Keratinocyte (primary cell): Measurements from ENCODE around the gene ZNF451. TPM values are rescaled to one million over a fixed set of nuclear protein-coding genes. Genes with fewer than 3 reads are reported as not detected.

ENCODE experiments used
- DNase-seq: peaks from one replicate; pipeline ENCODE4 v3.0.0-alpha.2; 2011; ENCODE audit warnings: low read depth, missing footprints, low spot score
- FAIRE-seq: peaks from 2 replicates; lab custom pipeline; 2011; peaks lifted over from hg19 to GRCh38; lab: Jason Lieb, UNC
- H2AFZ ChIP-seq: 2 replicates; pipeline ENCODE4 v1.6.0; 2012; ENCODE audit warnings: low read length, control low read depth, inconsistent platforms; ENCODE audit not compliant: control insufficient read depth
- H3K27ac ChIP-seq: 2 replicates; pipeline ENCODE4 v1.5.1; 2011; ENCODE audit warnings: low read length; ENCODE audit not compliant: control insufficient read depth, insufficient read depth
- H3K27me3 ChIP-seq: 3 replicates; pipeline ENCODE4 v1.6.0; 2011; ENCODE audit warnings: low read length; ENCODE audit not compliant: control insufficient read depth, insufficient read depth; ENCODE audit errors: extremely low read depth
- H3K36me3 ChIP-seq, 2 experiments: 2 replicates in 1 of 2; 3 replicates in 1 of 2; pipeline ENCODE4 v1.5.1; 2011; ENCODE audit warnings: low read length in 2 of 2, mild to moderate bottlenecking in 1 of 2; ENCODE audit not compliant: control insufficient read depth in 2 of 2, insufficient read depth in 2 of 2; ENCODE audit errors: extremely low read depth in 1 of 2
- H3K4me1 ChIP-seq: 3 replicates; pipeline ENCODE4 v1.5.1; 2011; ENCODE audit warnings: low read length; ENCODE audit not compliant: control insufficient read depth, insufficient read depth; ENCODE audit errors: extremely low read depth
- H3K4me2 ChIP-seq: 3 replicates; pipeline ENCODE4 v1.6.0; 2011; ENCODE audit warnings: low read depth, low read length; ENCODE audit not compliant: control insufficient read depth, insufficient read depth; ENCODE audit errors: extremely low read depth
- H3K4me3 ChIP-seq, 3 experiments: fragments of 200-600 bp in 1 of 3; sonication (generic) in 1 of 3; 2 replicates in 2 of 3; 3 replicates in 1 of 3; pipeline ENCODE4 v1.5.1; 2011 to 2016; ENCODE audit warnings: low read length in 3 of 3, mild to moderate bottlenecking in 3 of 3, control low read depth in 2 of 3, inconsistent platforms in 1 of 3, low read depth in 1 of 3, mixed read lengths in 1 of 3, mixed run types in 1 of 3, moderate library complexity in 1 of 3; ENCODE audit not compliant: control insufficient read depth in 2 of 3, insufficient read depth in 2 of 3; ENCODE audit errors: extremely low read depth in 1 of 3
- H3K79me2 ChIP-seq: 2 replicates; pipeline ENCODE4 v1.6.0; 2012; ENCODE audit warnings: low read length; ENCODE audit not compliant: control insufficient read depth, insufficient read depth
- H3K9ac ChIP-seq: 3 replicates; pipeline ENCODE4 v1.6.0; 2011; ENCODE audit warnings: low read length; ENCODE audit not compliant: control insufficient read depth, insufficient read depth; ENCODE audit errors: extremely low read depth
- H3K9me1 ChIP-seq: 3 replicates; pipeline ENCODE4 v1.6.0; 2011; ENCODE audit warnings: low read length; ENCODE audit not compliant: control insufficient read depth, insufficient read depth; ENCODE audit errors: extremely low read depth
- H3K9me3 ChIP-seq: 2 replicates; pipeline ENCODE4 v1.5.1; 2012; ENCODE audit warnings: low read depth, low read length; ENCODE audit not compliant: control insufficient read depth
- H4K20me1 ChIP-seq: 3 replicates; pipeline ENCODE4 v1.6.0; 2011; ENCODE audit warnings: low read length; ENCODE audit not compliant: control insufficient read depth, insufficient read depth; ENCODE audit errors: extremely low read depth
- CTCF ChIP-seq, 3 experiments: IDR thresholded peaks in 1 of 3; conservative IDR thresholded peaks in 1 of 3; optimal IDR thresholded peaks in 1 of 3; 2 replicates in 2 of 3; 3 replicates in 1 of 3; pipeline versions ENCODE3 to v1.5.1; 2011; ENCODE audit warnings: low read length in 3 of 3, mild to moderate bottlenecking in 3 of 3, moderate library complexity in 2 of 3, control low read depth in 1 of 3, inconsistent platforms in 1 of 3; ENCODE audit not compliant: insufficient read depth in 2 of 3; ENCODE audit errors: extremely low read depth in 1 of 3
- EZH2 ChIP-seq: IDR thresholded peaks from one replicate; pipeline ENCODE4 v1.6.1; 2012; ENCODE audit warnings: inconsistent platforms, mild to moderate bottlenecking, low read length, moderate library complexity
- dilution Hi-C: fragments of 300-500 bp; cut with MboI; formaldehyde crosslinking; loops from one replicate; pipeline ENCODE4 v1.7.0; 2020; ENCODE audit warnings: low sequenced_read_pairs; ENCODE audit not compliant: extremely low pct_ligation_motif_present
- polyA plus RNA-seq, 5 experiments: library from polyadenylated mRNA; depleted of rRNA in 3 of 5; stranded (reverse) in 3 of 5; stranded (forward) in 1 of 5; unstranded in 1 of 5; fragments of >200 nt; gene quantifications; 1 replicate in 1 of 5; 2 replicates in 3 of 5; 3 replicates in 1 of 5; pipeline versions ENCODE4 v1.2.1 to v1.2.3, GENCODE V29; 2011 to 2012; ENCODE audit warnings: missing spikeins in 2 of 5, low read depth in 1 of 5, low replicate concordance in 1 of 5

The ZNF451 gene
- polyA plus RNA-seq, 1 donor (not counting 4 experiments of a cell fraction or from before 2014, with no cell fraction given) = 32.1 TPM

- Histone ChIP-seq H3K36me3 (peaks cover 1 to 3% of the 10 kb centered on the region in 2 experiments), H3K27ac (peak within 1 kb of the TSS; percentile 64), H3K4me1 (peaks cover 14% of the 10 kb centered on the region), H3K27me3 (no peaks in the 10 kb centered on the region), H3K9me1 (no peaks in the 10 kb centered on the region), H3K9me3 (no peaks in the 10 kb centered on the region), H3K79me2 (peaks cover 2% of the 10 kb centered on the region), H3K4me2 (peak within 1 kb of the TSS; percentile 88), H4K20me1 (no peaks in the 10 kb centered on the region), H3K4me3 (peak within 1 kb of the TSS; percentile 51 to 86 (median 74)), H3K9ac (peak within 1 kb of the TSS; percentile 75), H2AFZ (peak within 1 kb of the TSS; percentile 81)
- DNase-seq = no peak
- dilution Hi-C loops = no loop called here
- TF ChIP-seq EZH2 (no peak), CTCF (optimal IDR thresholded peaks at IDR 0.05 in 1 of 3, IDR thresholded peaks at IDR 0.05 in 1 of 3, conservative IDR thresholded peaks at IDR 0.05 in 1 of 3; ENCODE audit: extremely low read depth in 1 of 3, insufficient read depth in 2 of 3, low read length in 3 of 3) (no peak)
- no peak for FAIRE-seq
These were observed 82.4 kb downstream of the ZNF451 start, which contains the start of gene BAG2 for GRCh38 chr6:57172136-57173055. Gene BAG2, plus strand, starts transcription at chr6:57172326. Its CDS starts 372 bp downstream, at chr6:57172698.

GRCh38 chr6:57173056-57173885 is 83.3 kb downstream of the ZNF451 start:
- no peaks in the 10 kb centered on the region for H3K27me3 ChIP-seq
- TF ChIP-seq EZH2 (no peak), CTCF (optimal IDR thresholded peaks at IDR 0.05 in 1 of 3, IDR thresholded peaks at IDR 0.05 in 1 of 3, conservative IDR thresholded peaks at IDR 0.05 in 1 of 3; ENCODE audit: extremely low read depth in 1 of 3, insufficient read depth in 2 of 3, low read length in 3 of 3) (no peak)
- H3K9me3 ChIP-seq = no peaks in the 10 kb centered on the region
- H3K9ac ChIP-seq = peak overlapping the region; percentile 75
- peaks cover 14% of the 10 kb centered on the region for H3K4me1 ChIP-seq
- no peaks in the 10 kb centered on the region for H3K9me1 ChIP-seq
- peaks cover 2% of the 10 kb centered on the region for H3K79me2 ChIP-seq
- no peaks in the 10 kb centered on the region for H3K36me3 ChIP-seq
- FAIRE-seq (no peak), DNase-seq (no peak)
- no peaks in the 10 kb centered on the region for H4K20me1 ChIP-seq
- peak overlapping the region; percentile 88 for H3K4me2 ChIP-seq
- H3K27ac ChIP-seq = peak overlapping the region; percentile 64
- dilution Hi-C loops = no loop called here
- H2AFZ ChIP-seq = peak overlapping the region; percentile 81
- H3K4me3 ChIP-seq = peak overlapping the region; percentile 51 to 86 (median 74)
